ENCODE results near the gene JAKMIP2.

GRCh38 chr5:147610798-147611197 is 171.7 kb downstream of the JAKMIP2 start:
- TF ChIP-seq CTCF (IDR thresholded peaks at IDR 0.05; ENCODE audit: insufficient read depth, low read length) = no peak
- no peak for TF ChIP-seq GABPA (IDR thresholded peaks at IDR 0.05; ENCODE audit: low read depth)
- TF ChIP-seq REST (IDR thresholded peaks at IDR 0.05; ENCODE audit: insufficient replicate concordance, low read depth) = no peak

Data from HL-60 (cell line).